HG02759 (cell line): ENCODE results near the gene MRPS30.
"Not testable (repeated sequence)": the region's sequence is repeated elsewhere in the genome, so short reads cannot be mapped to it uniquely, and the experiment has no call there.

Source experiments
- ATAC-seq: cut with Tn5 transposase; IDR thresholded peaks from one replicate; pipeline ENCODE4 v1.9.1; 2021; ENCODE audit warnings: mild to moderate bottlenecking, moderate library complexity; ENCODE audit not compliant: unreplicated experiment

The MRPS30 gene

DNA sequence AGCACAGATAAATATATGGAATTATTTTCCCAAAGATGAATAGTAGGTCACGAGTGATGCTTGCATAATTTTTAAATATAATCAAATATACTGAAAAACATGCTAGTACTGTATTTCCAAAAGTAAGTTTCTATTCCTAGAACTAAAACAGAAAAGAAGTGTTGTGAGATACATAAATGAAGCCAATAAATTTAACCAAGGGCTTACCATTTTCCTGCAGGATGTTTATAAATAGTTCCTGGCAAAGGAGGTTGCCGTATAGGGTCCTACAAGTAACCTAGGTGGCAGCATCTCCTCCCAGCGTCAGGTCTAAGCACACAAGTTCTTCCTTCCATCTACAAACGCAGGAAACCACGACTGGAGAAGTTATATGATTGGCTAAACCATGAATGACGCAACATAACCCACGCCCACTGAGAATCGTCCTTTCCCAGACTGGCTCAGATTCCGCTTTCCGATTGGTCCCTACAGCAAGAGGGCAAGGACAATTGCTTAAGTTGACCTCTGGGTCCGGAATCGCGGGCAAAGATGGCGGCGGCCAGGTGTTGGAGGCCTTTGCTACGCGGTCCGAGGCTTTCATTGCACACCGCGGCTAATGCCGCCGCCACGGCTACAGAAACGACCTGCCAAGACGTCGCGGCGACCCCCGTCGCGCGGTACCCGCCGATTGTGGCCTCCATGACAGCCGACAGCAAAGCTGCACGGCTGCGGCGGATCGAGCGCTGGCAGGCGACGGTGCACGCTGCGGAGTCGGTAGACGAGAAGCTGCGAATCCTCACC is at the start of gene MRPS30:
TSS of gene MRPS30 (plus strand) at position 513 of the 780 bp plus-strand sequence. CDS start at position 529, 16 bp downstream.
- ATAC-seq: peak; percentile 96

GRCh38 chr5:44769200-44769876 is 39.4 kb upstream of the MRPS30 start:
- ATAC-seq: no peak

- no peak for ATAC-seq
Observed at GRCh38 chr5:44769877-44770209, 38.9 kb upstream of the MRPS30 start.

DNA sequence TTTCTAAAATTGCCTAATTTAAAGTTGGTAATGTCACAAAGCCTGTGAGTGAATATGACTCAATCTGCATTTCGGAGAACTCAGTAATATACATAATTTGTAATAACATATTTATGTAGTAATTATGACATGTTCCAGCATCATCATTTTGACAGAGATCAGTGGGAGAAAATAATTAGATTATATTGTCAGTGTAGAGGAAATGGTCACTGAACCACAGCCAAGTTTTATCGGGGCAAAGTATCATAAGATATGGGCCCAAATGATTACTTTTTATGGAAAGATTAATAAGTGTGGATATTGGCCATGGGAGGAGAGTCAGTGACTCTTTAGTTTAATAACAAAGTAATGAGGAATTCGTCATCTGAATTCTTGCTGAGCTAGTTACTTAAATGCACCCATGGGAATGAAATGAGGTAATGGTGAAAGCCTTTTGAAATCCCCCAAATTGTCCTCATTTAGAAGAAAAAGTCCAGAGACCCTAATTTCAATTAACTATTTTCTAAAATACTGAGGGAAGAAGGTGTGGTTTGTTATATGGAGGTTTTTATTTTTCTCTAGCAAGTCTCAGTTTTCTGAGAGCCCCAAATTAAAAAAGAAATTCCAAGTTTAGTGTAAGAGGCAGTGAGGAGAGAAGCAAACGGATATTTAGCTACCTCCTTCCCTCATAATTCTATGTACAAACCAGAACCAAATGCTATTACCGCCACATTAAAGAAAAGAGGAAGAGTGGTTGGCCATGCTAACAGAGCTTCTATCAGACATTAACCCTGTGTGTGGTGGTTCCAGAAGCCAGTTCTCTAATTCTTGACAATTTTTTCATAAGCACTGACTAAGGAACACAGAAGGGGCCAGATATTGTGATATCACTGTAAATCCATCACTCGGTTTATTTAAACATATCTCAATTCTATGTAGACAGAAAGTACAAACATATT is 37.7 kb upstream of the MRPS30 start:
- no peak for ATAC-seq

DNA sequence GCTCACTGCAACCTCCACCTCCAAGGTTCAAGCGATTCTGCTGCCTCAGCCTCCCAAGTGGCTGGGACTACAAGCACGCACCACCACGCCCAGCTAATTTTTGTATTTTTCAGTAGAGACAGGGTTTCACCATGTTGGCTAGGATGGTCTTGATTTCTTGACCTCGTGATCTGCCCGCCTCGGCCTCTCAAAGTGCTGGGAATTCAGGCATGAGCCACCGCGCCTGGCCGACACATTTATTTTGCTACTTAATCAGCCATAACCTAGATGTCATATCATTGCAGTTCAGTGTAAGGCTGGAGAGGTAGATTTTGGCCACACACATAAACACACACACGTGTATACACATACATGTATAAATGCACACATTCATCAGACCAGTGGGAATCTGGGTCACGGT is 36.4 kb upstream of the MRPS30 start:
- ATAC-seq: not testable (repeated sequence)

GRCh38 chr5:44774279-44774880 is 34.4 kb upstream of the MRPS30 start:
- no peak for ATAC-seq

GRCh38 chr5:44779167-44779566 is 29.6 kb upstream of the MRPS30 start:
- no peak for ATAC-seq

DNA sequence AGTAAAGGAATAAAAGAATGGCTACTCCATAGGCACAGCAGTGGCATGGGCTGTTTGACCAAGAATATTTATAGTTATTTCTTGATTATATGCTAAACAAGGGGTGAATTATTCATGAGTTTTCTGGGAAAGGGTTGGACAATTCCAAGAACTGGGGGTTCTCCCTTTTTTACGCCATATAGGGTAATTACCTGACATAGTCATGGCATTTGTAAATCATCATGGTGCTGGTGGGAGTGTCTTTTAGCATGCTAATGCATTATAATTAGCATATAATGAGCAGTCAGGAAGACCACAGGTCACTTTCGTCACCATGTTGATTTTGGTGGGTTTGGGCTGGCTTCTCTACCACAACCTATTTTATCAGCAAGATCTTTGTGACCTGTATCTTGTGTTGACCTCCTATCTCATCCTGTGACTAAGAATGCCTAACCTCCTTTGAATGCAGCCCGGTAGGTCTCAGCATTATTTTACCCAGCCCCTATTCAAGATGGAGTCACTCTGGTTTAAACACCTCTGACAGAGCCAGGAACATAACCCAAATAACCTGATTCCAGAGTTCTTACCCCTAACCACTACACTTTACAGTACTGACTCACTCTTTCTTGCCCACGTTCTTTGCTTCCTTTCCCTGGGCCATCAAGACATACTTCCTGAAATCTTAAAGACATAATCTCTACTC is 25.0 kb upstream of the MRPS30 start:
- ATAC-seq: no peak

GRCh38 chr5:44787731-44788130 is 21.0 kb upstream of the MRPS30 start:
- ATAC-seq: no peak

GRCh38 chr5:44789372-44789995 is 19.3 kb upstream of the MRPS30 start:
- not testable (repeated sequence) for ATAC-seq

GRCh38 chr5:44792031-44792673 is 16.6 kb upstream of the MRPS30 start:
- ATAC-seq: not testable (repeated sequence)

DNA sequence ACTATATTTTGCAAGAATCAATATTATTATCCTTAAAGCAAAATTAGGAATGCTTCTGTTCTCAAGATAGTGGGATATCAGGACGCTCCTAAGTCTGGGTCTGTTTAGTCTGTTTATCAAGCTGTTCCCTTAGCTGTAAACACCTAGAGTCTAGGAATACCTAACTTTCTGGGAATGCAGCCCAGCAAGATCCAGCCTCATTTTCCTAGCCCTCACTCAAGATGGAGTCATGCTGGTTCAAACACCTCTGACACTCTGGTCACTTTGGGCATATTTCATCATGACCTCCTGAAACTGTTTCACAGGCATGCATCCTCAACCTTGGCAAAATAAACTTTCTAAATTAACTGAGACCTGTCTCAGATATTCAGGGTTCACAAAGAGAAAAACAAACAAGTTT is 14.4 kb upstream of the MRPS30 start:
- ATAC-seq: no peak

DNA sequence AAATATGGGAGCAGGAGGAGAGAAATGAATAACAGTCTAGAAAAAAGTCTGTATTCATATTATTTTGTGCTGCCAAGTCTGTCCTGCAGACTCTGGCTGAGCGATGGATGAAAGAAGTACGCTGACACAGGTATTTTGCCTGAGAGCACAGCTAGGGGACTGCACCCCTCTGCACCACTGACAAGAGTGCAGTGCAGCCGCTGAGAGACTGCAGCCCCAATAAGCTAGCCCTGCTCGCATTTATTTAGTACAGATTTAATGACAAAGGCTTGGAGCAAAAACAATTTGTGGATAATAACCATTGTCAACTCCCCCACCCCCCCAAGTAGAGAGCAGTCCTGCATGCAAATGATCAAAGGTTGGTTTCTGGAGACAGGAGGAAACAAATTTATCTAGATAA is 13.3 kb upstream of the MRPS30 start:
- no peak for ATAC-seq

- no peak for ATAC-seq
Observed at GRCh38 chr5:44797841-44798240, 10.9 kb upstream of the MRPS30 start.

DNA sequence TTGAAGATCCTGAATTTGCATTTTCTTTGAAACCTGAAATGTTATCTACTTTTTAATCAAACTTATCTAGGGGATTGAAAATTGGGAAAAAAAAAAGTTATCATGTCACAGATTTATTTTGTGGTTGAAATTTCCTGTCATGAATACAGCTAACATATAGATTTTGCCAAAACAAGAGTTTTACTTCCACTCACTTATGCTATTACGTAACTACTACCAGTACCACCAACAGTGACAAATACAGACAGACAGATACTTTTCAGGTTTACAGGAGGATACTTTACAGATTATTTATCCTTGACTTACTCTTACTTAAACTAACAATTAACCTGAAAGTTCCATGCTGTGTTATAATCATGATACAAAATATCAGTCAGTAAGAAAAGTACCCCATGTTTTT is 6.8 kb upstream of the MRPS30 start:
- no peak for ATAC-seq

DNA sequence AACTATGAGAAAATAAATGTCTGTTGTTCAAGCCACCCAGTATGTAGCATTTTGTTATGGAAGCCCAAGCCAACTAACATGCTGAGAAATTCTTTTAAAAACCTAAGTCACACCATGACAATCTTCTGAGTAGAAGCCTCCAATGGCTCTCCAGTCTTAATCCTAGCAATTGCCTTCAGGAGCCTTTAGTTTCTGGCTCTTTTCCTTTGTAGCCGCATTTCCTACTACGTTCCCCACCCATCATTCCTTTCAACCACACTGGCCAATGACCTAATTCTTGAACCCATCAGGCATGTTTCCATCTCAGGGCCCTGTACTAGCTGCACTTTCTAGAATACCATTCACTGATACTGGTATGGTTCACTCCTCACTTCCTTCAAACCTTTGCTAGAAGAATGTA is 2.1 kb upstream of the MRPS30 start:
- no peak for ATAC-seq

DNA sequence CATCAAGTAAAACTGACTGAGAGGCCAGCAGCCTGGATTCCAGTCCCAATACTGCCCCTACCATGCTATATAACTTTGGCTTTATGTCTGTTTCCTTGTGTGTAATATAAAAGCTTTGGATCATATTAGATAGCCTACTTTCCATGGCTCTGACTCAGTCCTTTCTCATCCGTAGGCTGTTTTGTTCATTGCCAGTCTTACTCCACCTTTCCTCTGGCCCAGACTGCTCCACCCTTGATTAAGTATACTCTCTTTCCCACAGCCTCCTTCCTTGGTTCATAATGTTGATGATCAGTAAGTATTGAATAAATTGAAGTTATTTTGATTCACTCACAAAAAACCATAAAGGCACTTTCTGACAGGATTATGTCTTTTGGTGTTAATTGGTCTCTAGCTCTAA is 1.5 kb upstream of the MRPS30 start:
- no peak for ATAC-seq

GRCh38 chr5:44809215-44809955 is 638 bp downstream of the MRPS30 start:
- ATAC-seq: peak; percentile 43

- ATAC-seq: no peak
Observed at GRCh38 chr5:44809956-44810420, 1.2 kb downstream of the MRPS30 start.
